Right atrium auricular region (tissue), 2 donors: Measurements from ENCODE around the gene ZNF679. TPM values are rescaled to one million over a fixed set of nuclear protein-coding genes. Genes with fewer than 3 reads are reported as not detected.
"Not testable (repeated sequence)": the region's sequence is repeated elsewhere in the genome, so short reads cannot be mapped to it uniquely, and the experiment has no call there.

Source experiments
- DNase-seq: peaks from one replicate; pipeline ENCODE4 v3.0.0-alpha.2; 2019; ENCODE audit warnings: low spot score
- H3K27ac ChIP-seq, 2 donors: fragments of 200-600 bp; sonication (generic); 1 replicate in 1 of 2; 2 replicates in 1 of 2; pipeline ENCODE4 v1.5.1; 2016 to 2019
- H3K27me3 ChIP-seq, 2 donors: fragments of 200-600 bp; sonication (generic); one replicate each; pipeline versions ENCODE4 v1.5.1 to v1.6.0; 2017 to 2019
- H3K36me3 ChIP-seq: fragments of 200-600 bp; sonication (generic); one replicate; pipeline ENCODE4 v1.5.1; 2016
- H3K4me1 ChIP-seq, 2 donors: fragments of 200-600 bp; sonication (generic); one replicate each; pipeline versions ENCODE4 v1.5.1 to v1.6.0; 2017 to 2019
- H3K4me3 ChIP-seq, 2 donors: fragments of 200-600 bp; sonication (generic); 1 replicate in 1 of 2; 2 replicates in 1 of 2; pipeline ENCODE4 v1.5.1; 2017 to 2019; ENCODE audit warnings: mild to moderate bottlenecking in 1 of 2, moderate library complexity in 1 of 2
- H3K9me3 ChIP-seq, 2 donors: fragments of 200-600 bp; sonication (generic); one replicate each; pipeline ENCODE4 v1.5.1; 2019
- CTCF ChIP-seq, 2 donors: fragments of 200-600 bp; sonication (generic); IDR thresholded peaks; one replicate each; pipeline ENCODE4 v1.5.1; 2019; ENCODE audit warnings: antibody characterized with exemption in 2 of 2
- total RNA-seq, 2 donors: library from RNA; depleted of rRNA; stranded (reverse); fragments of >200 nt; gene quantifications; one replicate each; pipeline ENCODE4 v1.1.0, GENCODE V29; 2016

Gene ZNF679
- total RNA-seq, 2 donors from 2014 or later = not detected

GRCh38 chr7:64184376-64184775, 43.9 kb upstream of the ZNF679 start:
- Histone ChIP-seq H3K9me3 (peaks cover 0 to 25% of the 10 kb centered on the region in 2 donors), H3K4me1 (peaks cover 0 to 9% of the 10 kb centered on the region in 2 donors), H3K27ac (no peak overlapping the region), H3K36me3 (no peaks in the 10 kb centered on the region), H3K27me3 (peaks cover 0 to 5% of the 10 kb centered on the region in 2 donors), H3K4me3 (no peak overlapping the region)
- no peak for DNase-seq
- no peak for TF ChIP-seq CTCF (IDR thresholded peaks at IDR 0.05)

GRCh38 chr7:64187408-64187807, 40.9 kb upstream of the ZNF679 start:
- H3K4me3 ChIP-seq = no peak overlapping the region
- peaks cover 0 to 17% of the 10 kb centered on the region in 2 donors for H3K9me3 ChIP-seq
- H3K4me1 ChIP-seq = peaks cover 0 to 9% of the 10 kb centered on the region in 2 donors
- DNase-seq = no peak
- no peak for TF ChIP-seq CTCF (IDR thresholded peaks at IDR 0.05)
- no peaks in the 10 kb centered on the region for H3K36me3 ChIP-seq
- no peaks in the 10 kb centered on the region for H3K27me3 ChIP-seq
- no peak overlapping the region for H3K27ac ChIP-seq

- H3K27ac ChIP-seq = no peak overlapping the region
- TF ChIP-seq CTCF (IDR thresholded peaks at IDR 0.05) = no peak
- H3K36me3 ChIP-seq = no peaks in the 10 kb centered on the region
- no peaks in the 10 kb centered on the region for H3K4me1 ChIP-seq
- H3K9me3 ChIP-seq = peaks cover 0 to 8% of the 10 kb centered on the region in 2 donors
- H3K4me3 ChIP-seq = no peak overlapping the region
- H3K27me3 ChIP-seq = no peaks in the 10 kb centered on the region
- DNase-seq = no peak
Observed at GRCh38 chr7:64192148-64192704, 36.0 kb upstream of the ZNF679 start.

- no peak overlapping the region for H3K27ac ChIP-seq
- TF ChIP-seq CTCF (IDR thresholded peaks at IDR 0.05) = no peak
- DNase-seq = no peak
- no peaks in the 10 kb centered on the region for H3K27me3 ChIP-seq
- H3K36me3 ChIP-seq = no peaks in the 10 kb centered on the region
- H3K4me1 ChIP-seq = no peaks in the 10 kb centered on the region
- no peak overlapping the region for H3K4me3 ChIP-seq
- peaks cover 0 to 3% of the 10 kb centered on the region in 2 donors for H3K9me3 ChIP-seq
Observed at GRCh38 chr7:64192775-64193174, 35.5 kb upstream of the ZNF679 start.

- no peak for TF ChIP-seq CTCF (IDR thresholded peaks at IDR 0.05)
- Histone ChIP-seq H3K9me3 (no peaks in the 10 kb centered on the region), H3K4me3 (no peak within 1 kb of the TSS), H3K4me1 (no peaks in the 10 kb centered on the region), H3K27me3 (no peaks in the 10 kb centered on the region), H3K36me3 (no peaks in the 10 kb centered on the region), H3K27ac (no peak within 1 kb of the TSS)
- no peak for DNase-seq
Observed at GRCh38 chr7:64206903-64207302, 21.4 kb upstream of the ZNF679 start, which contains the start of gene ZNF735. ZNF735 (plus strand) TSS chr7:64207203; CDS start chr7:64207203, 0 bp downstream.

GRCh38 chr7:64219710-64220298, 8.5 kb upstream of the ZNF679 start:
- DNase-seq, H3K27ac ChIP-seq, H3K4me1 ChIP-seq, H3K4me3 ChIP-seq, H3K36me3 ChIP-seq, H3K27me3 ChIP-seq: not testable (repeated sequence)
- H3K9me3 ChIP-seq = peaks cover 0 to 81% of the 10 kb centered on the region in 2 donors
